ENCODE results near the gene AUTS2.

Gene AUTS2

DNA sequence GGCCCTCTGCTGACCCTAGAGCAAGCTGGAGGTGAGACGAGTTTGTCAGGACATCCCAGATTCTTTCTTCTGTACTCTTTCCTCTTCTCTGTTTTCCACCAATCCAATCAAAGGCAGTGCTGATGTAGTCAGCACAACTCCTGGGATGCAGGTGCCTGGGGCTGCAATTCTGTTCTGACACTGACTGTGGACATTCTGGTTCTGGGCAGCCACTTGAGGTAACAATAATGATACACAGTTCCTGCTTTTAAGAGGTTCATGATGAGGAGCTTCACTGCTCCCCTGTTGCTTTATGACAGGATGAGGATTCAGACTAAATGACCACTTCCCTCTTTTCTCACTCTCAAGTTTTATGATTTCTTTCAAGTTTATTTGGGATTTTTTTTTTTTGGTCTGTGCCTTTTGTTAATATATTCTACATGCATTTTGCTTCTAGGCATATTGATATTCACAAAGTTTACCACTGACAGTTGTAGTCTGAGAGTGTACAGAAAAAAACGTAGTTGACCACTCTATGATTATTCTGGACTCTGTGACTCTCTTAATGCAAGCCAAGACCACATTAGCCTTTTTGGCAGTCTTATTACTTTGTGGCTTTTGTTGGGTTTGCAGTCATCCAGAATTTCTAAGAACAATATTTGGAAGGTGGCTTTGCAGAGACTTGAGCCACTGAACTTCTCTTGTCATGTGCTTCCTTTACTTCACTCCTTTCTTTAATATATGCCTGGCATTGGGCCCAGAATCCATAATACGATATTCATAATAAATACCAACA is 247.6 kb downstream of the AUTS2 start:
- H3K4me3 ChIP-seq (ENCODE audit: low read length), result no peak overlapping the region
- DNase-seq (ENCODE audit: low read depth), result peak; percentile 26
- TF ChIP-seq, protein P1, sequence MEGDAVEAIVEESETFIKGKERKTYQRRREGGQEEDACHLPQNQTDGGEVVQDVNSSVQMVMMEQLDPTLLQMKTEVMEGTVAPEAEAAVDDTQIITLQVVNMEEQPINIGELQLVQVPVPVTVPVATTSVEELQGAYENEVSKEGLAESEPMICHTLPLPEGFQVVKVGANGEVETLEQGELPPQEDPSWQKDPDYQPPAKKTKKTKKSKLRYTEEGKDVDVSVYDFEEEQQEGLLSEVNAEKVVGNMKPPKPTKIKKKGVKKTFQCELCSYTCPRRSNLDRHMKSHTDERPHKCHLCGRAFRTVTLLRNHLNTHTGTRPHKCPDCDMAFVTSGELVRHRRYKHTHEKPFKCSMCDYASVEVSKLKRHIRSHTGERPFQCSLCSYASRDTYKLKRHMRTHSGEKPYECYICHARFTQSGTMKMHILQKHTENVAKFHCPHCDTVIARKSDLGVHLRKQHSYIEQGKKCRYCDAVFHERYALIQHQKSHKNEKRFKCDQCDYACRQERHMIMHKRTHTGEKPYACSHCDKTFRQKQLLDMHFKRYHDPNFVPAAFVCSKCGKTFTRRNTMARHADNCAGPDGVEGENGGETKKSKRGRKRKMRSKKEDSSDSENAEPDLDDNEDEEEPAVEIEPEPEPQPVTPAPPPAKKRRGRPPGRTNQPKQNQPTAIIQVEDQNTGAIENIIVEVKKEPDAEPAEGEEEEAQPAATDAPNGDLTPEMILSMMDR (conservative IDR thresholded peaks at IDR 0.05; ENCODE audit: low read length), result no peak

GRCh38 chr7:69847921-69848612 is 249.8 kb downstream of the AUTS2 start:
- TF ChIP-seq, protein P1 (conservative IDR thresholded peaks at IDR 0.05; ENCODE audit: low read length), result no peak
- no peak overlapping the region for H3K4me3 ChIP-seq (ENCODE audit: low read length)
- no peak for DNase-seq (ENCODE audit: low read depth)

DNA sequence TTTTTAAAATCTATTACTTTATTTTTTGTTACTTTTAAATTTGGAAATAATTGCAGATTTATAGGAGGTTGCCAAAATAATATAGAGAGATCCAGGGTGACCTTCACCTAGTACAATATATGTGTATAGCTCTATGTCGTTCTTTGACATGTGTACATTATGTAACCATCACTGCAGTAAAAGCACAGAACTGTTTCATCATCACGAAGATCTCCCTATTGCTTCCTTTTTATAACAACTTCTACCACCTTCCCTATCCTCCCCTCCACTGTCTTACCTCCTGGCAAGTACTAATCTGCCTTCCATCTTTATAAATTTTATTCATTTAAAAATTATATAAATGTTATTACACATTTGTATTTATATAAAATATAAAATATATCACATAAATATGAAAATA is 251.0 kb downstream of the AUTS2 start:
- H3K4me3 ChIP-seq (ENCODE audit: low read length), result no peak overlapping the region
- DNase-seq (ENCODE audit: low read depth), result no peak
- TF ChIP-seq, protein P1 (conservative IDR thresholded peaks at IDR 0.05; ENCODE audit: low read length), result no peak

DNA sequence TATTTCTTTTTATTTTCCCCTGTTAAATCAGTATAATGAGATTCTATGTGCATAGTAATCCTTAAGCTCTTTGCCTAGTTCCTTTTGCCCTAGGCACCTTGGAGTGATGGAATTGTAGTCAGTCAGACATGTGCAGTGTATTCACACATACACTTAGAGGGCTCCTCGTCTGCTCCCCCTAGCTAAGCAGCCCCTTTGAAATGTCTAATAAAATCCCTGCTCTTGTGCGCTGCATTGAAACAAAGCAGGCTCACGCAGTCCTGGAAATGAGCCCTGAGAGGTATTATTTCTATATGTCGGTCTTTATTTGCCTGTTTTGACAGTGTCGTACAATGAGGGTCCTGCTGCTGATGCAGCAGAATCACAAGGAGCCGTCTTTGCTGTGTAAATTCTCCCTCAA is 258.7 kb downstream of the AUTS2 start:
- TF ChIP-seq, protein P1 (conservative IDR thresholded peaks at IDR 0.05; ENCODE audit: low read length), result no peak
- H3K4me3 ChIP-seq (ENCODE audit: low read length), result no peak overlapping the region
- DNase-seq (ENCODE audit: low read depth), result no peak

DNA sequence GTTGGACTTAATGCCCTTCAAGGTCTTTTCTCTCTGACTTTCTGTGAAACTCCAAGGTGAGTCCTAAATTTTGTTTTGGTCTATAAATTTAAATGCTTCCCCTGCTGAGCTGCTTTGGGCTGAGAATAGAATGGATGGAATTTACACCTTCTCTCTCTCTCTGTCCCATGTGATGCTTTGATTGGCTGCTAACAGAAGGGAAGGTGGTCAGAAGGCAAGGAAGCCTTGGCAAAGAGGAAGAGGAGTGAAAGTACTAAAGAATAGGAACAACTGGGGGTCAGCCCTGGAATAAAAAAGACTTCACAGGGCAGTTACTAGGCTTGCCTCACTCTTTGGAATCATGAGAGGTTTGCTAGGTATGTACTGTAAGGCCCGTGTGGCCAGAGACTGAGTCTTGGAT is 260.2 kb downstream of the AUTS2 start:
- no peak overlapping the region for H3K4me3 ChIP-seq (ENCODE audit: low read length)
- DNase-seq (ENCODE audit: low read depth), result no peak
- TF ChIP-seq, protein P1 (conservative IDR thresholded peaks at IDR 0.05; ENCODE audit: low read length), result no peak

DNA sequence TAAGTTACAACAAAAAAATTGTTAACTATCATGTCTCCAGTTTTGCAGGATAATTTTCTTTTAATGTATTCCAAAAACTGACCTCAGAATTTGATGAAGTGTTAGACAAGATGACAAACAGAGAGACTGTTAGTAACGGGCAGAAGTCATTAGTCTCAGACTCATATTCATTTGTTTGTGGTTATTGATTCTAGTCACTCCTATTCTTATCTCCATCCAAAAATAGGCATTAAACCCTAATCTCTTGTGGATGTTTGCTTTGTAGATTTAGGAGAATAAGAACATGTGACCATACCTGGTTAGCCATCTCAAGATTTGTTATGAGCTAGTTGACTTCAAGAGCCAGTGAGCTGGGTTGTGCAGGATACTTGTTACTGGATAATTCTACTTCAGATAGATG is 261.1 kb downstream of the AUTS2 start:
- H3K4me3 ChIP-seq (ENCODE audit: low read length), result no peak overlapping the region
- DNase-seq (ENCODE audit: low read depth), result no peak
- TF ChIP-seq, protein P1 (conservative IDR thresholded peaks at IDR 0.05; ENCODE audit: low read length), result no peak

DNA sequence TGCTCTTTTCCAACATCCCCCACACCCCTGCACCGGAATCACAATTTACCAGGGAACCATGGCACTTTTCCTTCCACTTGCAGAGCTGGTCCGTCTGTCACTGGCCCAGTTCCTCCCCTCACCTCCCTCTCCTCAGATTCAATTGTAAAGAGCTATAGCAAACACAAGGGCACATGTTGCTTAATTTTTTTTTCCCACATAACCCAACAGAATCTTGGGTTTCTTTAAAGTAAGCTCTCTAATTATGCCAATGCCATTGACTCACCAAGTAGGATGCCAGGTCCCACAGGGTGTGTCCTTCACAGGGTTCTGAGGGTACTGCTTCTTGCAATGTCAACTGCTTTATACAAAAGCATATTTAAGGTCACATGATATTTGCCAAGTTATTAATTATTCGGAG is 262.2 kb downstream of the AUTS2 start:
- no peak for DNase-seq (ENCODE audit: low read depth)
- no peak overlapping the region for H3K4me3 ChIP-seq (ENCODE audit: low read length)
- TF ChIP-seq, protein P1 (conservative IDR thresholded peaks at IDR 0.05; ENCODE audit: low read length), result no peak

All from AG10803 (cell line).